IPS-18c (cell line): ENCODE measurements around the gene GABRA5.
"Not testable (repeated sequence)": the region's sequence is repeated elsewhere in the genome, so short reads cannot be mapped to it uniquely, and the experiment has no call there.

ENCODE experiments used
- H3K4me3 ChIP-seq: 2 replicates; pipeline ENCODE4 v1.7.0; 2013; ENCODE audit warnings: low read depth, mild to moderate bottlenecking, low read length, moderate library complexity; ENCODE audit not compliant: insufficient read depth
- H3K9me3 ChIP-seq: one replicate; pipeline ENCODE4 v1.6.1; 2013; ENCODE audit warnings: mild to moderate bottlenecking, low read length, moderate library complexity; ENCODE audit not compliant: control insufficient read depth, insufficient read depth

GABRA5 gene

GRCh38 chr15:26892678-26893077, 25.8 kb downstream of the GABRA5 start:
- H3K4me3 ChIP-seq = no peak overlapping the region
- H3K9me3 ChIP-seq = no peaks in the 10 kb centered on the region

GRCh38 chr15:26893351-26894065, 26.6 kb downstream of the GABRA5 start:
- no peak overlapping the region for H3K4me3 ChIP-seq
- no peaks in the 10 kb centered on the region for H3K9me3 ChIP-seq

GRCh38 chr15:26894181-26894580, 27.3 kb downstream of the GABRA5 start:
- no peaks in the 10 kb centered on the region for H3K9me3 ChIP-seq
- no peak overlapping the region for H3K4me3 ChIP-seq

- H3K9me3 ChIP-seq, H3K4me3 ChIP-seq: not testable (repeated sequence)
These were observed 28.5 kb downstream of the GABRA5 start for GRCh38 chr15:26895346-26895745.

GRCh38 chr15:26899658-26900057, 32.8 kb downstream of the GABRA5 start:
- no peak overlapping the region for H3K4me3 ChIP-seq
- no peaks in the 10 kb centered on the region for H3K9me3 ChIP-seq

GRCh38 chr15:26901041-26901440, 34.2 kb downstream of the GABRA5 start:
- Histone ChIP-seq H3K4me3 (no peak overlapping the region), H3K9me3 (no peaks in the 10 kb centered on the region)

GRCh38 chr15:26910715-26911114, 43.9 kb downstream of the GABRA5 start:
- no peaks in the 10 kb centered on the region for H3K9me3 ChIP-seq
- no peak overlapping the region for H3K4me3 ChIP-seq

- Histone ChIP-seq H3K9me3 (no peaks in the 10 kb centered on the region), H3K4me3 (no peak overlapping the region)
These were observed 54.6 kb downstream of the GABRA5 start for GRCh38 chr15:26921433-26921832.

- H3K9me3 ChIP-seq = no peaks in the 10 kb centered on the region
These were observed 59.2 kb downstream of the GABRA5 start for GRCh38 chr15:26926081-26926480.

GRCh38 chr15:26928051-26928450, 61.2 kb downstream of the GABRA5 start:
- no peak overlapping the region for H3K4me3 ChIP-seq
- H3K9me3 ChIP-seq = no peaks in the 10 kb centered on the region

More at GRCh38 chr15:26926081-26926480, 59.2 kb downstream of the GABRA5 start:
- H3K4me3 ChIP-seq = no peak overlapping the region

- Histone ChIP-seq H3K4me3 (no peak overlapping the region), H3K9me3 (no peaks in the 10 kb centered on the region)
These were observed 62.7 kb downstream of the GABRA5 start for GRCh38 chr15:26929588-26929987.

GRCh38 chr15:26934848-26935247, 68.0 kb downstream of the GABRA5 start:
- no peak overlapping the region for H3K4me3 ChIP-seq
- no peaks in the 10 kb centered on the region for H3K9me3 ChIP-seq

- Histone ChIP-seq H3K4me3 (no peak overlapping the region), H3K9me3 (no peaks in the 10 kb centered on the region)
These were observed 68.5 kb downstream of the GABRA5 start for GRCh38 chr15:26935322-26935721.

GRCh38 chr15:26936502-26936901, 69.6 kb downstream of the GABRA5 start:
- no peak overlapping the region for H3K4me3 ChIP-seq
- H3K9me3 ChIP-seq = no peaks in the 10 kb centered on the region

- Histone ChIP-seq H3K9me3 (no peaks in the 10 kb centered on the region), H3K4me3 (no peak overlapping the region)
These were observed 70.3 kb downstream of the GABRA5 start for GRCh38 chr15:26937134-26937533.

GRCh38 chr15:26939398-26939797, 72.5 kb downstream of the GABRA5 start:
- Histone ChIP-seq H3K4me3 (no peak overlapping the region), H3K9me3 (no peaks in the 10 kb centered on the region)

GRCh38 chr15:26941489-26941888, 74.6 kb downstream of the GABRA5 start:
- H3K9me3 ChIP-seq = no peaks in the 10 kb centered on the region
- H3K4me3 ChIP-seq = no peak overlapping the region

GRCh38 chr15:26943866-26944265, 77.0 kb downstream of the GABRA5 start:
- H3K9me3 ChIP-seq = no peaks in the 10 kb centered on the region

GRCh38 chr15:26945046-26945445, 78.2 kb downstream of the GABRA5 start:
- no peaks in the 10 kb centered on the region for H3K9me3 ChIP-seq
- H3K4me3 ChIP-seq = no peak overlapping the region

More at GRCh38 chr15:26943866-26944265, 77.0 kb downstream of the GABRA5 start:
- no peak overlapping the region for H3K4me3 ChIP-seq
